ENCODE measurements around the gene RNF5.

RNF5 gene

GRCh38 chr6:32203426-32204267, 25.4 kb downstream of the RNF5 start:
- no peak for TF ChIP-seq SNAI2 (CRISPR knock-in tag; IDR thresholded peaks at IDR 0.05)
- TF ChIP-seq OSR1 (CRISPR knock-in tag; IDR thresholded peaks at IDR 0.05) = no peak
- no peak for TF ChIP-seq TOX (CRISPR knock-in tag; IDR thresholded peaks at IDR 0.05; ENCODE audit: borderline replicate concordance)
- TF ChIP-seq ZFP3 (CRISPR knock-in tag; IDR thresholded peaks at IDR 0.05) = no peak
- TF ChIP-seq RARB (CRISPR knock-in tag; IDR thresholded peaks at IDR 0.05) = no peak
- TF ChIP-seq, protein P1, sequence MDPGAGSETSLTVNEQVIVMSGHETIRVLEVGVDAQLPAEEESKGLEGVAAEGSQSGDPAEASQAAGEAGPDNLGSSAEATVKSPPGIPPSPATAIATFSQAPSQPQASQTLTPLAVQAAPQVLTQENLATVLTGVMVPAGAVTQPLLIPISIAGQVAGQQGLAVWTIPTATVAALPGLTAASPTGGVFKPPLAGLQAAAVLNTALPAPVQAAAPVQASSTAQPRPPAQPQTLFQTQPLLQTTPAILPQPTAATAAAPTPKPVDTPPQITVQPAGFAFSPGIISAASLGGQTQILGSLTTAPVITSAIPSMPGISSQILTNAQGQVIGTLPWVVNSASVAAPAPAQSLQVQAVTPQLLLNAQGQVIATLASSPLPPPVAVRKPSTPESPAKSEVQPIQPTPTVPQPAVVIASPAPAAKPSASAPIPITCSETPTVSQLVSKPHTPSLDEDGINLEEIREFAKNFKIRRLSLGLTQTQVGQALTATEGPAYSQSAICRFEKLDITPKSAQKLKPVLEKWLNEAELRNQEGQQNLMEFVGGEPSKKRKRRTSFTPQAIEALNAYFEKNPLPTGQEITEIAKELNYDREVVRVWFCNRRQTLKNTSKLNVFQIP (CRISPR knock-in tag; IDR thresholded peaks at IDR 0.05; ENCODE audit: borderline replicate concordance, low read depth) = no peak
- no peak for TF ChIP-seq ZC3H10 (CRISPR knock-in tag; IDR thresholded peaks at IDR 0.05)
- no peak for TF ChIP-seq ZFP30 (CRISPR knock-in tag; IDR thresholded peaks at IDR 0.05)
- ATAC-seq = no peak

GRCh38 chr6:32204268-32204715, 26.1 kb downstream of the RNF5 start:
- TF ChIP-seq ZNF565 (CRISPR knock-in tag; conservative IDR thresholded peaks at IDR 0.05; ENCODE audit: low read depth) = no peak
- no peak for TF ChIP-seq TOX (CRISPR knock-in tag; IDR thresholded peaks at IDR 0.05; ENCODE audit: borderline replicate concordance)
- TF ChIP-seq, protein P2, sequence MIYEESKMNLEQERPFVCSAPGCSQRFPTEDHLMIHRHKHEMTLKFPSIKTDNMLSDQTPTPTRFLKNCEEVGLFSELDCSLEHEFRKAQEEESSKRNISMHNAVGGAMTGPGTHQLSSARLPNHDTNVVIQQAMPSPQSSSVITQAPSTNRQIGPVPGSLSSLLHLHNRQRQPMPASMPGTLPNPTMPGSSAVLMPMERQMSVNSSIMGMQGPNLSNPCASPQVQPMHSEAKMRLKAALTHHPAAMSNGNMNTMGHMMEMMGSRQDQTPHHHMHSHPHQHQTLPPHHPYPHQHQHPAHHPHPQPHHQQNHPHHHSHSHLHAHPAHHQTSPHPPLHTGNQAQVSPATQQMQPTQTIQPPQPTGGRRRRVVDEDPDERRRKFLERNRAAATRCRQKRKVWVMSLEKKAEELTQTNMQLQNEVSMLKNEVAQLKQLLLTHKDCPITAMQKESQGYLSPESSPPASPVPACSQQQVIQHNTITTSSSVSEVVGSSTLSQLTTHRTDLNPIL (CRISPR knock-in tag; IDR thresholded peaks at IDR 0.05; ENCODE audit: low read depth) = no peak
- no peak for TF ChIP-seq ESRRG (CRISPR knock-in tag; IDR thresholded peaks at IDR 0.05)
- TF ChIP-seq, protein P1 (CRISPR knock-in tag; IDR thresholded peaks at IDR 0.05; ENCODE audit: borderline replicate concordance, low read depth) = no peak
- TF ChIP-seq CSDC2 (CRISPR knock-in tag; IDR thresholded peaks at IDR 0.05) = no peak
- TF ChIP-seq ZNF70 (CRISPR knock-in tag; IDR thresholded peaks at IDR 0.05) = no peak
- TF ChIP-seq SNAI2 (CRISPR knock-in tag; IDR thresholded peaks at IDR 0.05) = no peak
- TF ChIP-seq RARB (CRISPR knock-in tag; IDR thresholded peaks at IDR 0.05) = no peak
- no peak for TF ChIP-seq CSRNP3 (CRISPR knock-in tag; IDR thresholded peaks at IDR 0.05)
- TF ChIP-seq, protein P3, sequence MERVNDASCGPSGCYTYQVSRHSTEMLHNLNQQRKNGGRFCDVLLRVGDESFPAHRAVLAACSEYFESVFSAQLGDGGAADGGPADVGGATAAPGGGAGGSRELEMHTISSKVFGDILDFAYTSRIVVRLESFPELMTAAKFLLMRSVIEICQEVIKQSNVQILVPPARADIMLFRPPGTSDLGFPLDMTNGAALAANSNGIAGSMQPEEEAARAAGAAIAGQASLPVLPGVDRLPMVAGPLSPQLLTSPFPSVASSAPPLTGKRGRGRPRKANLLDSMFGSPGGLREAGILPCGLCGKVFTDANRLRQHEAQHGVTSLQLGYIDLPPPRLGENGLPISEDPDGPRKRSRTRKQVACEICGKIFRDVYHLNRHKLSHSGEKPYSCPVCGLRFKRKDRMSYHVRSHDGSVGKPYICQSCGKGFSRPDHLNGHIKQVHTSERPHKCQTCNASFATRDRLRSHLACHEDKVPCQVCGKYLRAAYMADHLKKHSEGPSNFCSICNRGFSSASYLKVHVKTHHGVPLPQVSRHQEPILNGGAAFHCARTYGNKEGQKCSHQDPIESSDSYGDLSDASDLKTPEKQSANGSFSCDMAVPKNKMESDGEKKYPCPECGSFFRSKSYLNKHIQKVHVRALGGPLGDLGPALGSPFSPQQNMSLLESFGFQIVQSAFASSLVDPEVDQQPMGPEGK (CRISPR knock-in tag; IDR thresholded peaks at IDR 0.05; ENCODE audit: borderline replicate concordance) = no peak
- no peak for ATAC-seq

GRCh38 chr6:32208996-32209395, 30.8 kb downstream of the RNF5 start:
- no peak for ATAC-seq
- TF ChIP-seq, protein P3 (CRISPR knock-in tag; IDR thresholded peaks at IDR 0.05; ENCODE audit: borderline replicate concordance) = no peak
- TF ChIP-seq ZNF70 (CRISPR knock-in tag; IDR thresholded peaks at IDR 0.05) = no peak
- no peak for TF ChIP-seq TOX (CRISPR knock-in tag; IDR thresholded peaks at IDR 0.05; ENCODE audit: borderline replicate concordance)
- TF ChIP-seq PPARA (CRISPR knock-in tag; IDR thresholded peaks at IDR 0.05; ENCODE audit: borderline replicate concordance) = no peak
- TF ChIP-seq CSRNP3 (CRISPR knock-in tag; IDR thresholded peaks at IDR 0.05) = no peak
- TF ChIP-seq CSDC2 (CRISPR knock-in tag; IDR thresholded peaks at IDR 0.05) = no peak
- TF ChIP-seq ZC3H10 (CRISPR knock-in tag; IDR thresholded peaks at IDR 0.05) = no peak
- TF ChIP-seq RARB (CRISPR knock-in tag; IDR thresholded peaks at IDR 0.05) = no peak
- TF ChIP-seq ZNF565 (CRISPR knock-in tag; conservative IDR thresholded peaks at IDR 0.05; ENCODE audit: low read depth) = no peak
- no peak for TF ChIP-seq ESRRG (CRISPR knock-in tag; IDR thresholded peaks at IDR 0.05)
- TF ChIP-seq, protein P1 (CRISPR knock-in tag; IDR thresholded peaks at IDR 0.05; ENCODE audit: borderline replicate concordance, low read depth) = no peak
- TF ChIP-seq, protein P4, sequence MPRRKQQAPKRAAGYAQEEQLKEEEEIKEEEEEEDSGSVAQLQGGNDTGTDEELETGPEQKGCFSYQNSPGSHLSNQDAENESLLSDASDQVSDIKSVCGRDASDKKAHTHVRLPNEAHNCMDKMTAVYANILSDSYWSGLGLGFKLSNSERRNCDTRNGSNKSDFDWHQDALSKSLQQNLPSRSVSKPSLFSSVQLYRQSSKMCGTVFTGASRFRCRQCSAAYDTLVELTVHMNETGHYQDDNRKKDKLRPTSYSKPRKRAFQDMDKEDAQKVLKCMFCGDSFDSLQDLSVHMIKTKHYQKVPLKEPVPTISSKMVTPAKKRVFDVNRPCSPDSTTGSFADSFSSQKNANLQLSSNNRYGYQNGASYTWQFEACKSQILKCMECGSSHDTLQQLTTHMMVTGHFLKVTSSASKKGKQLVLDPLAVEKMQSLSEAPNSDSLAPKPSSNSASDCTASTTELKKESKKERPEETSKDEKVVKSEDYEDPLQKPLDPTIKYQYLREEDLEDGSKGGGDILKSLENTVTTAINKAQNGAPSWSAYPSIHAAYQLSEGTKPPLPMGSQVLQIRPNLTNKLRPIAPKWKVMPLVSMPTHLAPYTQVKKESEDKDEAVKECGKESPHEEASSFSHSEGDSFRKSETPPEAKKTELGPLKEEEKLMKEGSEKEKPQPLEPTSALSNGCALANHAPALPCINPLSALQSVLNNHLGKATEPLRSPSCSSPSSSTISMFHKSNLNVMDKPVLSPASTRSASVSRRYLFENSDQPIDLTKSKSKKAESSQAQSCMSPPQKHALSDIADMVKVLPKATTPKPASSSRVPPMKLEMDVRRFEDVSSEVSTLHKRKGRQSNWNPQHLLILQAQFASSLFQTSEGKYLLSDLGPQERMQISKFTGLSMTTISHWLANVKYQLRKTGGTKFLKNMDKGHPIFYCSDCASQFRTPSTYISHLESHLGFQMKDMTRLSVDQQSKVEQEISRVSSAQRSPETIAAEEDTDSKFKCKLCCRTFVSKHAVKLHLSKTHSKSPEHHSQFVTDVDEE (CRISPR knock-in tag; IDR thresholded peaks at IDR 0.05) = no peak
- no peak for TF ChIP-seq ZNF8 (CRISPR knock-in tag; IDR thresholded peaks at IDR 0.05)

All from SK-N-SH treated with all-trans-retinoic acid at 6 μM for 48 hours (cell line).